HepG2 (cell line): Measurements from ENCODE around the gene DOCK9. TPM values are rescaled to one million over a fixed set of nuclear protein-coding genes. Genes with fewer than 3 reads are reported as not detected.
"Not testable (repeated sequence)": the region's sequence is repeated elsewhere in the genome, so short reads cannot be mapped to it uniquely, and the experiment has no call there.

Experiments used
- ATAC-seq: fragments of 200-7000 bp; cut with Tn5 transposase; 3 replicates; pipeline ENCODE4 v1.9.1; 2020; ENCODE audit warnings: mild to moderate bottlenecking, moderate library complexity
- BruUV-seq: library from RNA; stranded (reverse); fragments of 400-500 nt; replicated peaks from 2 replicates; lab custom pipeline; 2021; lab: Mats Ljungman, UMichigan
- CTCF ChIA-PET: fragments of 300-600 bp; formaldehyde crosslinking; extraction: SDS; loops from one replicate; lab custom pipeline; 2021; ENCODE audit warnings: low total read pairs, inconsistent platforms, low intra/inter-chr PET ratio; lab: Yijun Ruan, JAX
- POLR2A ChIA-PET: fragments of 350-600 bp; sonication (Branson Sonifier 250); formaldehyde crosslinking; loops from one replicate; lab custom pipeline; 2020; ENCODE audit warnings: antibody characterized with exemption, inconsistent platforms; lab: Yijun Ruan, JAX
- DNase-seq: peaks from one replicate; pipeline ENCODE4 v3.0.0-alpha.2; 2015; ENCODE audit warnings: low spot score
- FAIRE-seq: peaks from 3 replicates; lab custom pipeline; 2011; peaks lifted over from hg19 to GRCh38; lab: Jason Lieb, UNC
- H2AFZ ChIP-seq: one replicate; pipeline ENCODE4 v1.6.1; 2011; ENCODE audit warnings: low read length, inconsistent platforms
- H3K27ac ChIP-seq: fragments of 300-600 bp; 3 replicates; pipeline ENCODE4 v1.8.0; 2011; ENCODE audit warnings: mixed run types, mild to moderate bottlenecking, mixed read lengths, low read length, inconsistent platforms; ENCODE audit not compliant: insufficient read depth; ENCODE audit errors: extremely low read length
- H3K27me3 ChIP-seq, 2 experiments: fragments of 200-600 bp in 1 of 2; 2 replicates in 1 of 2; 3 replicates in 1 of 2; pipeline versions ENCODE4 v1.6.0 to v1.8.0; 2011; ENCODE audit warnings: low read length in 2 of 2, mild to moderate bottlenecking in 2 of 2, moderate library complexity in 2 of 2, inconsistent platforms in 1 of 2; ENCODE audit not compliant: insufficient read depth in 2 of 2, control insufficient read depth in 1 of 2
- H3K36me3 ChIP-seq, 2 experiments: fragments of 200-600 bp in 1 of 2; replicated peaks in 1 of 2; 2 replicates in 1 of 2; 3 replicates in 1 of 2; pipeline versions ENCODE4 v1.5.1 to v1.8.0; 2011; ENCODE audit warnings: low read length in 2 of 2, inconsistent platforms in 1 of 2; ENCODE audit not compliant: insufficient read depth in 2 of 2, control insufficient read depth in 1 of 2
- H3K4me1 ChIP-seq: 2 replicates; pipeline ENCODE4 v1.5.1; 2012; ENCODE audit warnings: low read length, inconsistent platforms; ENCODE audit not compliant: insufficient read depth
- H3K4me2 ChIP-seq: 2 replicates; pipeline ENCODE4 v1.6.0; 2011; ENCODE audit warnings: low read depth, low read length, inconsistent platforms
- H3K4me3 ChIP-seq, 3 experiments: fragments of 200-600 bp in 1 of 3; sonication (generic), shearing (Covaris generic) in 1 of 3; replicated peaks in 1 of 3; 2 replicates each; pipeline ENCODE4 v1.5.1; 2011 to 2016; ENCODE audit warnings: low read length in 3 of 3, inconsistent platforms in 2 of 3, low read depth in 2 of 3, mild to moderate bottlenecking in 2 of 3, control low read depth in 1 of 3, mixed read lengths in 1 of 3; ENCODE audit not compliant: insufficient read depth in 1 of 3
- H3K79me2 ChIP-seq: one replicate; pipeline ENCODE4 v1.6.1; 2011; ENCODE audit warnings: low read length, inconsistent platforms; ENCODE audit not compliant: insufficient read depth
- H3K9ac ChIP-seq: 2 replicates; pipeline ENCODE4 v1.6.0; 2011; ENCODE audit warnings: mild to moderate bottlenecking, low read depth, low read length, inconsistent platforms; ENCODE audit not compliant: insufficient read depth
- H3K9me3 ChIP-seq: 2 replicates; pipeline ENCODE4 v1.5.1; 2012; ENCODE audit warnings: mild to moderate bottlenecking, low read length
- H4K20me1 ChIP-seq: 2 replicates; pipeline ENCODE4 v1.6.0; 2011; ENCODE audit warnings: inconsistent platforms, mild to moderate bottlenecking, low read length, moderate library complexity; ENCODE audit not compliant: insufficient read depth
- FOXJ3 ChIP-seq: sonication (generic); formaldehyde crosslinking; IDR thresholded peaks from 2 replicates; pipeline ENCODE4 v1.4.0; 2020; ENCODE audit warnings: missing genetic modification reagents, mild to moderate bottlenecking, borderline replicate concordance
- HOXA7 ChIP-seq: sonication (generic); formaldehyde crosslinking; IDR thresholded peaks from 2 replicates; pipeline ENCODE4 v1.8.1; 2022; ENCODE audit warnings: mild to moderate bottlenecking, missing genetic modification reagents, moderate library complexity
- NFAT5 ChIP-seq: sonication (generic); formaldehyde crosslinking; IDR thresholded peaks from 2 replicates; pipeline ENCODE4 v1.4.0; 2020; ENCODE audit warnings: missing genetic modification reagents
- ZBTB40 ChIP-seq, 2 experiments: fragments of 450-650 bp in 1 of 2; sonication (generic) in 1 of 2; formaldehyde crosslinking in 1 of 2; IDR thresholded peaks; 2 replicates each; pipeline versions ENCODE4 v1.6.1 to v1.8.0; 2016 to 2022; ENCODE audit warnings: antibody characterized with exemption in 1 of 2, mild to moderate bottlenecking in 1 of 2, missing genetic modification reagents in 1 of 2
- ZFP37 ChIP-seq: sonication (generic); formaldehyde crosslinking; IDR thresholded peaks from 2 replicates; pipeline ENCODE4 v1.4.0; 2020; ENCODE audit warnings: missing genetic modification reagents, borderline replicate concordance
- WGBS: methylation state at CpG from one replicate; pipeline ENCODE4 v1.1.6; 2017; ENCODE audit warnings: low lambda C conversion rate; 5-methylcytosine and 5-hydroxymethylcytosine counted together
- in situ Hi-C: cut with HindIII; loops from 2 replicates; pipeline ENCODE4 v1.10.0; 2017; ENCODE audit warnings: low pct_unique_long_range_greater_than_20kb; ENCODE audit not compliant: extremely low pct_ligation_motif_present
- intact Hi-C: fragments of 100-400 bp; cut with micrococcal nuclease; formaldehyde crosslinking; loops from one replicate; pipeline ENCODE4 v1.10.0; 2022; ENCODE audit not compliant: unreplicated experiment
- polyA plus RNA-seq, 8 experiments: library from polyadenylated mRNA; depleted of rRNA in 3 of 8; stranded (reverse) in 7 of 8; unstranded in 1 of 8; fragments of >200 nt; fragmentation: Illumina TruSeq in 4 of 8; extraction: Trizol in 4 of 8; gene quantifications; 2 replicates each; pipeline versions ENCODE4 v1.2.1 to v1.2.3, GENCODE V29; 2011 to 2016; ENCODE audit warnings: low read depth in 4 of 8, missing spikeins in 1 of 8, mixed read lengths in 1 of 8; ENCODE audit not compliant: insufficient read depth in 1 of 8
- total RNA-seq, 5 experiments: library from RNA; depleted of rRNA; stranded (reverse); fragments of >200 nt; fragmentation: Illumina TruSeq; extraction: Trizol; gene quantifications; 2 replicates each; pipeline ENCODE4 v1.2.3, GENCODE V29; 2016; ENCODE audit warnings: low read depth in 1 of 5

Gene DOCK9
- total and polyA plus RNA-seq, 2 of the 13 experiments (the other 11 are each of a cell fraction or from before 2014, with no cell fraction given) = 0.44 to 0.97 TPM

GRCh38 chr13:98896083-98896867, 81.6 kb downstream of the DOCK9 start (continued):
- TF ChIP-seq ZBTB40 (IDR thresholded peaks at IDR 0.05) (no peak), ZBTB40 (CRISPR knock-in tag; IDR thresholded peaks at IDR 0.05) (no peak), NFAT5 (no peak), FOXJ3 (CRISPR knock-in tag) (no peak), HOXA7 (CRISPR knock-in tag) (no peak), ZFP37 (CRISPR knock-in tag) (no peak)
- TF ChIP-seq, all 625 proteins: peak for 0

GRCh38 chr13:98894814-98895213, 83.0 kb downstream of the DOCK9 start:
- H4K20me1 ChIP-seq, FAIRE-seq, H3K4me3 ChIP-seq, H3K27me3 ChIP-seq, BruUV-seq, H3K9me3 ChIP-seq, H3K4me2 ChIP-seq, H2AFZ ChIP-seq, POLR2A ChIA-PET, CTCF ChIA-PET, H3K4me1 ChIP-seq, intact Hi-C loops, DNase-seq, ATAC-seq, H3K79me2 ChIP-seq, H3K36me3 ChIP-seq, in situ Hi-C loops, H3K9ac ChIP-seq, H3K27ac ChIP-seq: not testable (repeated sequence)
- 82% methylated on average over 8 of the region's 8 CpGs for WGBS
